Endothelial cell of umbilical vein (primary cell): ENCODE results near the gene ATOH1. TPM values are rescaled to one million over a fixed set of nuclear protein-coding genes. Genes with fewer than 3 reads are reported as not detected.

Source experiments
- BruUV-seq: library from RNA; stranded (reverse); fragments of 400-500 nt; replicated peaks from 2 replicates; lab custom pipeline; 2021; lab: Mats Ljungman, UMichigan
- CTCF ChIA-PET: fragments of 300-600, 350-600 bp; sonication (Branson Sonifier 250); formaldehyde crosslinking; loops from one replicate; lab custom pipeline; 2021; ENCODE audit warnings: antibody characterized with exemption, inconsistent platforms; lab: Charles Lee
- POLR2A ChIA-PET: fragments of 300-600, 350-600 bp; sonication (Branson Sonifier 250); formaldehyde crosslinking; loops from one replicate; lab custom pipeline; 2021; ENCODE audit warnings: antibody characterized with exemption, inconsistent platforms; lab: Charles Lee
- DNase-seq: peaks from one replicate; pipeline ENCODE4 v3.0.0-alpha.2; 2011; ENCODE audit warnings: low read depth, low spot score
- FAIRE-seq: peaks from 2 replicates; lab custom pipeline; 2011; peaks lifted over from hg19 to GRCh38; lab: Jason Lieb, UNC
- H2AFZ ChIP-seq: 2 replicates; pipeline ENCODE4 v1.6.0; 2012; ENCODE audit warnings: low read depth, low read length, control low read depth, inconsistent platforms
- H3K27ac ChIP-seq: 2 replicates; pipeline ENCODE4 v1.5.1; 2011; ENCODE audit warnings: low read depth, mild to moderate bottlenecking, control low read depth, low read length, moderate library complexity; ENCODE audit not compliant: insufficient read depth
- H3K27me3 ChIP-seq, 2 experiments: 2 replicates each; pipeline versions ENCODE4 v1.6.0 to v1.6.1; 2011; ENCODE audit warnings: low read length in 2 of 2, mixed read lengths in 1 of 2; ENCODE audit not compliant: control insufficient read depth in 2 of 2, insufficient read depth in 2 of 2
- H3K36me3 ChIP-seq, 2 experiments: 2 replicates in 1 of 2; 3 replicates in 1 of 2; pipeline ENCODE4 v1.5.1; 2011; ENCODE audit warnings: low read length in 2 of 2, mild to moderate bottlenecking in 1 of 2, moderate library complexity in 1 of 2; ENCODE audit not compliant: control insufficient read depth in 2 of 2, insufficient read depth in 2 of 2; ENCODE audit errors: extremely low read depth in 1 of 2
- H3K4me1 ChIP-seq: 3 replicates; pipeline ENCODE4 v1.5.1; 2011; ENCODE audit warnings: mild to moderate bottlenecking, low read length; ENCODE audit not compliant: control insufficient read depth, insufficient read depth; ENCODE audit errors: extremely low read depth
- H3K4me2 ChIP-seq: 2 replicates; pipeline ENCODE4 v1.6.1; 2011; ENCODE audit warnings: low read length, control low read depth, mixed read lengths; ENCODE audit not compliant: insufficient read depth
- H3K4me3 ChIP-seq, 3 experiments: fragments of 200-600 bp in 1 of 3; sonication (generic), shearing (Covaris generic) in 1 of 3; replicated peaks in 1 of 3; 2 replicates each; pipeline ENCODE4 v1.5.1; 2011 to 2016; ENCODE audit warnings: control low read depth in 3 of 3, low read length in 3 of 3, mild to moderate bottlenecking in 2 of 3, inconsistent platforms in 1 of 3, low read depth in 1 of 3, moderate library complexity in 1 of 3; ENCODE audit not compliant: insufficient read depth in 1 of 3
- H3K79me2 ChIP-seq: 2 replicates; pipeline ENCODE4 v1.6.0; 2012; ENCODE audit warnings: low read length, inconsistent platforms; ENCODE audit not compliant: control insufficient read depth, insufficient read depth
- H3K9ac ChIP-seq: replicated peaks from 2 replicates; pipeline ENCODE3; 2011; ENCODE audit warnings: low read length, control low read depth; ENCODE audit not compliant: insufficient read depth; ENCODE audit errors: extremely low read depth
- H3K9me1 ChIP-seq: replicated peaks from 3 replicates; pipeline ENCODE4 v1.6.0; 2011; ENCODE audit warnings: mild to moderate bottlenecking, low read length; ENCODE audit not compliant: control insufficient read depth, insufficient read depth; ENCODE audit errors: extremely low read depth
- H3K9me3 ChIP-seq: replicated peaks from 2 replicates; pipeline ENCODE4 v1.5.1; 2012; ENCODE audit warnings: low read length, inconsistent platforms; ENCODE audit not compliant: control insufficient read depth, insufficient read depth
- H4K20me1 ChIP-seq: replicated peaks from 2 replicates; pipeline ENCODE3; 2011; ENCODE audit warnings: mild to moderate bottlenecking, low read length; ENCODE audit not compliant: control insufficient read depth, insufficient read depth; ENCODE audit errors: extremely low read depth
- EZH2 ChIP-seq: IDR thresholded peaks from 2 replicates; pipeline ENCODE4 v1.6.1; 2012; ENCODE audit warnings: borderline replicate concordance, low read depth, mild to moderate bottlenecking, moderate library complexity, low read length, inconsistent platforms; ENCODE audit not compliant: severe bottlenecking
- FOS ChIP-seq: IDR thresholded peaks from 2 replicates; pipeline ENCODE4 v1.6.1; 2011; ENCODE audit warnings: mild to moderate bottlenecking, low read length, moderate library complexity, borderline replicate concordance; ENCODE audit not compliant: insufficient read depth
- GATA2 ChIP-seq: IDR thresholded peaks from 2 replicates; pipeline ENCODE4 v1.7.0; 2011; ENCODE audit warnings: low read depth, mild to moderate bottlenecking, moderate library complexity, mixed read lengths, low read length; ENCODE audit not compliant: insufficient read length, insufficient read depth
- JUN ChIP-seq: IDR thresholded peaks from 2 replicates; pipeline ENCODE4 v1.6.1; 2011; ENCODE audit warnings: borderline replicate concordance, low read depth; ENCODE audit not compliant: insufficient read length, insufficient read depth
- MYC ChIP-seq: IDR thresholded peaks from one replicate; pipeline ENCODE4 v1.6.1; 2011; ENCODE audit warnings: mild to moderate bottlenecking, low read depth, low read length
- POLR2A ChIP-seq: IDR thresholded peaks from 2 replicates; pipeline ENCODE4 v1.6.1; 2012; ENCODE audit warnings: low read depth, mild to moderate bottlenecking, control low read depth, low read length
- POLR2AphosphoS5 ChIP-seq: IDR thresholded peaks from 2 replicates; pipeline ENCODE4 v1.6.1; 2012; ENCODE audit warnings: low read depth, mild to moderate bottlenecking, control low read depth, low read length, moderate library complexity; ENCODE audit not compliant: insufficient read depth
- dilution Hi-C: fragments of 300-500 bp; cut with MboI; formaldehyde crosslinking; loops from one replicate; pipeline ENCODE4 v1.15.0; 2019; ENCODE audit warnings: low sequenced_read_pairs; ENCODE audit not compliant: extremely low pct_ligation_motif_present
- intact Hi-C: fragments of 100-400 bp; cut with micrococcal nuclease; formaldehyde crosslinking; loops from one replicate; pipeline ENCODE4 v1.10.0; 2022
- polyA plus RNA-seq, 4 experiments: library from polyadenylated mRNA; depleted of rRNA in 3 of 4; stranded (reverse) in 3 of 4; unstranded in 1 of 4; fragments of >200 nt; gene quantifications; 2 replicates each; pipeline versions ENCODE4 v1.2.1 to v1.2.3, GENCODE V29; 2011 to 2012; ENCODE audit warnings: missing spikeins in 1 of 4
- total RNA-seq: library from RNA; stranded (reverse); gene quantifications from 2 replicates; pipeline ENCODE4 v1.2.3, GENCODE V29; 2021
- TF ChIP-seq, protein P1 (sequence below), 2 donors: IDR thresholded peaks; 1 replicate in 1 of 2; 2 replicates in 1 of 2; pipeline ENCODE4 v1.5.1; 2011; ENCODE audit warnings: low read length in 2 of 2, mild to moderate bottlenecking in 2 of 2, moderate library complexity in 2 of 2, control low read depth in 1 of 2, inconsistent platforms in 1 of 2, low read depth in 1 of 2; ENCODE audit not compliant: insufficient read depth in 1 of 2; ENCODE audit errors: extremely low read depth in 1 of 2
- TF ChIP-seq, protein P2 (sequence below): IDR thresholded peaks from 2 replicates; pipeline ENCODE4 v1.6.1; 2011; ENCODE audit not compliant: insufficient read depth, insufficient read length

The ATOH1 gene
- total and polyA plus RNA-seq, 2 donors (not counting 3 experiments of a cell fraction or from before 2014, with no cell fraction given), result not detected

GRCh38 chr4:93781198-93781597, 47.4 kb upstream of the ATOH1 start:
- POLR2A ChIA-PET, result no interaction called here
- Histone ChIP-seq H3K4me1 (no peaks in the 10 kb centered on the region), H2AFZ (no peak overlapping the region), H3K27ac (no peak overlapping the region), H3K9me3 (no peaks in the 10 kb centered on the region), H3K79me2 (no peaks in the 10 kb centered on the region), H3K27me3 (no peaks in the 10 kb centered on the region), H4K20me1 (no peaks in the 10 kb centered on the region), H3K9ac (no peak overlapping the region), H3K36me3 (no peaks in the 10 kb centered on the region), H3K4me2 (no peak overlapping the region), H3K9me1 (no peaks in the 10 kb centered on the region), H3K4me3 (no peak overlapping the region)
- BruUV-seq, result no TSS peak
- intact Hi-C loops (no loop called here), dilution Hi-C loops (no loop called here)
- TF ChIP-seq POLR2A (no peak), FOS (no peak), JUN (no peak), MYC (no peak), POLR2AphosphoS5 (no peak), EZH2 (no peak)
- DNase-seq (no peak), FAIRE-seq (no peak)
- CTCF ChIA-PET, result no interaction called here

- DNase-seq (no peak), FAIRE-seq (no peak)
- no TSS peak for BruUV-seq
- Histone ChIP-seq H3K36me3 (no peaks in the 10 kb centered on the region), H4K20me1 (no peaks in the 10 kb centered on the region), H3K9me1 (no peaks in the 10 kb centered on the region), H3K27ac (no peak overlapping the region), H3K79me2 (no peaks in the 10 kb centered on the region), H3K4me3 (no peak overlapping the region), H3K4me1 (no peaks in the 10 kb centered on the region), H3K9ac (no peak overlapping the region), H3K9me3 (no peaks in the 10 kb centered on the region), H3K4me2 (no peak overlapping the region), H2AFZ (no peak overlapping the region), H3K27me3 (no peaks in the 10 kb centered on the region)
- TF ChIP-seq, protein P1, sequence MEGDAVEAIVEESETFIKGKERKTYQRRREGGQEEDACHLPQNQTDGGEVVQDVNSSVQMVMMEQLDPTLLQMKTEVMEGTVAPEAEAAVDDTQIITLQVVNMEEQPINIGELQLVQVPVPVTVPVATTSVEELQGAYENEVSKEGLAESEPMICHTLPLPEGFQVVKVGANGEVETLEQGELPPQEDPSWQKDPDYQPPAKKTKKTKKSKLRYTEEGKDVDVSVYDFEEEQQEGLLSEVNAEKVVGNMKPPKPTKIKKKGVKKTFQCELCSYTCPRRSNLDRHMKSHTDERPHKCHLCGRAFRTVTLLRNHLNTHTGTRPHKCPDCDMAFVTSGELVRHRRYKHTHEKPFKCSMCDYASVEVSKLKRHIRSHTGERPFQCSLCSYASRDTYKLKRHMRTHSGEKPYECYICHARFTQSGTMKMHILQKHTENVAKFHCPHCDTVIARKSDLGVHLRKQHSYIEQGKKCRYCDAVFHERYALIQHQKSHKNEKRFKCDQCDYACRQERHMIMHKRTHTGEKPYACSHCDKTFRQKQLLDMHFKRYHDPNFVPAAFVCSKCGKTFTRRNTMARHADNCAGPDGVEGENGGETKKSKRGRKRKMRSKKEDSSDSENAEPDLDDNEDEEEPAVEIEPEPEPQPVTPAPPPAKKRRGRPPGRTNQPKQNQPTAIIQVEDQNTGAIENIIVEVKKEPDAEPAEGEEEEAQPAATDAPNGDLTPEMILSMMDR (IDR thresholded peaks at IDR 0.05; ENCODE audit: extremely low read depth in 1 of 2, insufficient read depth in 1 of 2, low read depth in 1 of 2, low read length in 2 of 2), result no peak
- TF ChIP-seq MYC, result no peak
- TF ChIP-seq EZH2, result no peak
- TF ChIP-seq POLR2AphosphoS5, result no peak
- TF ChIP-seq GATA2, result no peak
- TF ChIP-seq, protein P2, sequence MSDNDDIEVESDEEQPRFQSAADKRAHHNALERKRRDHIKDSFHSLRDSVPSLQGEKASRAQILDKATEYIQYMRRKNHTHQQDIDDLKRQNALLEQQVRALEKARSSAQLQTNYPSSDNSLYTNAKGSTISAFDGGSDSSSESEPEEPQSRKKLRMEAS, result no peak
- no peak for TF ChIP-seq POLR2A
- no peak for TF ChIP-seq FOS
- TF ChIP-seq JUN, result no peak
- intact Hi-C loops, result no loop called here
- ChIA-PET CTCF (no interaction called here), POLR2A (no interaction called here)
- dilution Hi-C loops, result no loop called here
Measured at GRCh38 chr4:93786149-93786548, 42.4 kb upstream of the ATOH1 start.
